ENCODE measurements around the gene VASN.
A peak's percentile ranks its signal among the peaks of the same experiment; 100 is the strongest.

The VASN gene

DNA sequence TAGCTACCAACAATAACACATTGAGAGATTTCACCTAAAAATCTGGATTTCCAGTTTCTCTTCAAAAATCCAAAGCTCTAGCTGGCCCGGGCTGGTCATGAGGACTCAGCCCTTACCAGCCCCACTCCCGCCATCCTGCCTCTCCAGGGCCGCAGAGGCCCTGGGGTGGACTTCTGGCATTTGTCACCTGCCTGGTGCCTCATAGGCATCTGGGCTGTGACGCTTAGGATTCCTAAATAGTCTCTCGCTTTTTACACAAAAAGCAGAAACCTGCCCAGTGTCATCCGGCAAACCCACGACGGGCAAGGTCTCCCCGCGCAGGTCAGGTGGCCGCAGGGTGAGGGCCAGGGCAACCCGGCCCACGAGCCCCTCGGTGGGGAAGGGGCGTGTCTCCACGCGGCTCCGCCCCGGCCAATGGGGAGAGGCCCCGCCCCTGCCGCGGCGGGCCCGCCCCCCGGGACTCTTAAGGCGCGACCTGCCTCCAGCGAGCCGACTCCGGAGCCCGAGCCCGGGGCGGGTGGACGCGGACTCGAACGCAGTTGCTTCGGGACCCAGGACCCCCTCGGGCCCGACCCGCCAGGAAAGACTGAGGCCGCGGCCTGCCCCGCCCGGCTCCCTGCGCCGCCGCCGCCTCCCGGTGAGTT is at the start of gene VASN:
Gene VASN (plus strand): TSS at position 492 of the 644 bp plus-strand sequence. CDS start 9,030 bp downstream, outside the sequence.
- Mint-ChIP-seq H3K27ac (peak within 1 kb of the TSS; percentile 51), H3K9me3 (no peaks in the 10 kb centered on the region), H3K4me1 (peaks cover 64% of the 10 kb centered on the region), H3K36me3 (ENCODE audit: low read depth) (no peaks in the 10 kb centered on the region), H3K27me3 (ENCODE audit: low read depth, poor library complexity) (no peaks in the 10 kb centered on the region), H3K4me3 (peak within 1 kb of the TSS; percentile 90)
- no peak for TF ChIP-seq CTCF (IDR thresholded peaks at IDR 0.05)
- peak; percentile 91 for DNase-seq

GRCh38 chr16:4322121-4323052 is 49.3 kb upstream of the VASN start:
- Mint-ChIP-seq H3K4me1 (peaks cover 59% of the 10 kb centered on the region), H3K9me3 (no peaks in the 10 kb centered on the region), H3K4me3 (no peak overlapping the region), H3K27ac (no peak overlapping the region), H3K27me3 (ENCODE audit: low read depth, poor library complexity) (no peaks in the 10 kb centered on the region), H3K36me3 (ENCODE audit: low read depth) (no peaks in the 10 kb centered on the region)
- no peak for TF ChIP-seq CTCF (IDR thresholded peaks at IDR 0.05)
- no peak for DNase-seq

- H3K36me3 Mint-ChIP-seq (ENCODE audit: low read depth), result no peaks in the 10 kb centered on the region
- H3K27ac Mint-ChIP-seq, result no peak overlapping the region
- peaks cover 55% of the 10 kb centered on the region for H3K4me1 Mint-ChIP-seq
- no peak for DNase-seq
- TF ChIP-seq CTCF (IDR thresholded peaks at IDR 0.05), result no peak
- H3K4me3 Mint-ChIP-seq, result no peak overlapping the region
- H3K27me3 Mint-ChIP-seq (ENCODE audit: low read depth, poor library complexity), result no peaks in the 10 kb centered on the region
- H3K9me3 Mint-ChIP-seq, result no peaks in the 10 kb centered on the region
Observed at GRCh38 chr16:4323071-4323844, 48.4 kb upstream of the VASN start.

GRCh38 chr16:4323845-4324488 is 47.7 kb upstream of the VASN start:
- no peaks in the 10 kb centered on the region for H3K27me3 Mint-ChIP-seq (ENCODE audit: low read depth, poor library complexity)
- TF ChIP-seq CTCF (IDR thresholded peaks at IDR 0.05), result no peak
- H3K4me1 Mint-ChIP-seq, result peaks cover 54% of the 10 kb centered on the region
- peak overlapping the region; percentile 38 for H3K4me3 Mint-ChIP-seq
- no peaks in the 10 kb centered on the region for H3K9me3 Mint-ChIP-seq
- H3K27ac Mint-ChIP-seq, result peak overlapping the region; percentile 42
- no peaks in the 10 kb centered on the region for H3K36me3 Mint-ChIP-seq (ENCODE audit: low read depth)
- peak; percentile 70 for DNase-seq

GRCh38 chr16:4324492-4325252 is 47.0 kb upstream of the VASN start:
- Mint-ChIP-seq H3K27me3 (ENCODE audit: low read depth, poor library complexity) (no peaks in the 10 kb centered on the region), H3K4me3 (peak overlapping the region; percentile 38), H3K9me3 (no peaks in the 10 kb centered on the region), H3K4me1 (peaks cover 54% of the 10 kb centered on the region), H3K27ac (peak overlapping the region; percentile 42), H3K36me3 (ENCODE audit: low read depth) (peaks cover 3% of the 10 kb centered on the region)
- no peak for TF ChIP-seq CTCF (IDR thresholded peaks at IDR 0.05)
- DNase-seq, result no peak

Data from nephron progenitor cell (in vitro differentiated cells).